HepG2 (cell line): ENCODE measurements around the gene VSIR. TPM values are rescaled to one million over a fixed set of nuclear protein-coding genes. Genes with fewer than 3 reads are reported as not detected.

Experiments used
- ATAC-seq: fragments of 200-7000 bp; cut with Tn5 transposase; 3 replicates; pipeline ENCODE4 v1.9.1; 2020; ENCODE audit warnings: mild to moderate bottlenecking, moderate library complexity
- BruUV-seq: library from RNA; stranded (reverse); fragments of 400-500 nt; replicated peaks from 2 replicates; lab custom pipeline; 2021; lab: Mats Ljungman, UMichigan
- CTCF ChIA-PET: fragments of 300-600 bp; formaldehyde crosslinking; extraction: SDS; loops from one replicate; lab custom pipeline; 2021; ENCODE audit warnings: low total read pairs, inconsistent platforms, low intra/inter-chr PET ratio; lab: Yijun Ruan, JAX
- POLR2A ChIA-PET: fragments of 350-600 bp; sonication (Branson Sonifier 250); formaldehyde crosslinking; loops from one replicate; lab custom pipeline; 2020; ENCODE audit warnings: antibody characterized with exemption, inconsistent platforms; lab: Yijun Ruan, JAX
- DNase-seq: peaks from one replicate; pipeline ENCODE4 v3.0.0-alpha.2; 2015; ENCODE audit warnings: low spot score
- FAIRE-seq: peaks from 3 replicates; lab custom pipeline; 2011; peaks lifted over from hg19 to GRCh38; lab: Jason Lieb, UNC
- H2AFZ ChIP-seq: one replicate; pipeline ENCODE4 v1.6.1; 2011; ENCODE audit warnings: low read length, inconsistent platforms
- H3K27ac ChIP-seq: fragments of 300-600 bp; 3 replicates; pipeline ENCODE4 v1.8.0; 2011; ENCODE audit warnings: mixed run types, mild to moderate bottlenecking, mixed read lengths, low read length, inconsistent platforms; ENCODE audit not compliant: insufficient read depth; ENCODE audit errors: extremely low read length
- H3K27me3 ChIP-seq, 2 experiments: fragments of 200-600 bp in 1 of 2; 2 replicates in 1 of 2; 3 replicates in 1 of 2; pipeline versions ENCODE4 v1.6.0 to v1.8.0; 2011; ENCODE audit warnings: low read length in 2 of 2, mild to moderate bottlenecking in 2 of 2, moderate library complexity in 2 of 2, inconsistent platforms in 1 of 2; ENCODE audit not compliant: insufficient read depth in 2 of 2, control insufficient read depth in 1 of 2
- H3K36me3 ChIP-seq, 2 experiments: fragments of 200-600 bp in 1 of 2; replicated peaks in 1 of 2; 2 replicates in 1 of 2; 3 replicates in 1 of 2; pipeline versions ENCODE4 v1.5.1 to v1.8.0; 2011; ENCODE audit warnings: low read length in 2 of 2, inconsistent platforms in 1 of 2; ENCODE audit not compliant: insufficient read depth in 2 of 2, control insufficient read depth in 1 of 2
- H3K4me1 ChIP-seq: 2 replicates; pipeline ENCODE4 v1.5.1; 2012; ENCODE audit warnings: low read length, inconsistent platforms; ENCODE audit not compliant: insufficient read depth
- H3K4me2 ChIP-seq: 2 replicates; pipeline ENCODE4 v1.6.0; 2011; ENCODE audit warnings: low read depth, low read length, inconsistent platforms
- H3K4me3 ChIP-seq, 3 experiments: fragments of 200-600 bp in 1 of 3; sonication (generic), shearing (Covaris generic) in 1 of 3; replicated peaks in 1 of 3; 2 replicates each; pipeline ENCODE4 v1.5.1; 2011 to 2016; ENCODE audit warnings: low read length in 3 of 3, inconsistent platforms in 2 of 3, low read depth in 2 of 3, mild to moderate bottlenecking in 2 of 3, control low read depth in 1 of 3, mixed read lengths in 1 of 3; ENCODE audit not compliant: insufficient read depth in 1 of 3
- H3K79me2 ChIP-seq: one replicate; pipeline ENCODE4 v1.6.1; 2011; ENCODE audit warnings: low read length, inconsistent platforms; ENCODE audit not compliant: insufficient read depth
- H3K9ac ChIP-seq: 2 replicates; pipeline ENCODE4 v1.6.0; 2011; ENCODE audit warnings: mild to moderate bottlenecking, low read depth, low read length, inconsistent platforms; ENCODE audit not compliant: insufficient read depth
- H3K9me3 ChIP-seq: 2 replicates; pipeline ENCODE4 v1.5.1; 2012; ENCODE audit warnings: mild to moderate bottlenecking, low read length
- H4K20me1 ChIP-seq: 2 replicates; pipeline ENCODE4 v1.6.0; 2011; ENCODE audit warnings: inconsistent platforms, mild to moderate bottlenecking, low read length, moderate library complexity; ENCODE audit not compliant: insufficient read depth
- BCLAF1 ChIP-seq: fragments of 450-650 bp; IDR thresholded peaks from 2 replicates; pipeline ENCODE4 v1.6.1; 2017; ENCODE audit warnings: mild to moderate bottlenecking
- CBX5 ChIP-seq: sonication (generic); formaldehyde crosslinking; IDR thresholded peaks from 2 replicates; pipeline ENCODE4 v1.4.0; 2020; ENCODE audit warnings: missing genetic modification reagents, borderline replicate concordance
- MAFG ChIP-seq: sonication (generic); formaldehyde crosslinking; IDR thresholded peaks from 2 replicates; pipeline ENCODE4 v1.5.1; 2020; ENCODE audit warnings: mild to moderate bottlenecking, missing genetic modification reagents
- MED1 ChIP-seq: sonication (generic); formaldehyde crosslinking; IDR thresholded peaks from 2 replicates; pipeline ENCODE4 v1.4.0; 2020; ENCODE audit warnings: missing genetic modification reagents
- MEF2D ChIP-seq: sonication (generic); formaldehyde crosslinking; IDR thresholded peaks from 2 replicates; pipeline ENCODE4 v1.5.1; 2020; ENCODE audit warnings: mild to moderate bottlenecking, missing genetic modification reagents
- MYNN ChIP-seq: sonication (generic); formaldehyde crosslinking; IDR thresholded peaks from 2 replicates; pipeline ENCODE4 v1.4.0; 2020; ENCODE audit warnings: mild to moderate bottlenecking, low read depth, missing genetic modification reagents
- NR1H2 ChIP-seq: sonication (generic); formaldehyde crosslinking; IDR thresholded peaks from 2 replicates; pipeline ENCODE4 v1.8.1; 2022; ENCODE audit warnings: low read depth, missing genetic modification reagents, borderline replicate concordance
- PCBP2 ChIP-seq: fragments of 200-400 bp; formaldehyde crosslinking; optimal IDR thresholded peaks from 2 replicates; pipeline ENCODE3; 2018; ENCODE audit warnings: low read length, low read depth; ENCODE audit not compliant: poor library complexity, severe bottlenecking
- ZBTB14 ChIP-seq: sonication (generic); formaldehyde crosslinking; IDR thresholded peaks from 2 replicates; pipeline ENCODE4 v1.4.0; 2020; ENCODE audit warnings: missing genetic modification reagents
- ZBTB21 ChIP-seq: sonication (generic); formaldehyde crosslinking; IDR thresholded peaks from 2 replicates; pipeline ENCODE4 v1.4.0; 2020; ENCODE audit warnings: missing genetic modification reagents
- ZMYM2 ChIP-seq: sonication (generic); formaldehyde crosslinking; IDR thresholded peaks from 2 replicates; pipeline ENCODE4 v1.8.0; 2022; ENCODE audit warnings: mild to moderate bottlenecking, missing genetic modification reagents
- ZNF616 ChIP-seq: sonication (generic); formaldehyde crosslinking; IDR thresholded peaks from 2 replicates; pipeline ENCODE4 v1.5.0; 2020; ENCODE audit warnings: low read depth, mild to moderate bottlenecking, missing genetic modification reagents
- ZNF761 ChIP-seq: sonication (generic); formaldehyde crosslinking; conservative IDR thresholded peaks from 2 replicates; pipeline ENCODE4 v1.4.0; 2020; ENCODE audit warnings: mild to moderate bottlenecking, missing genetic modification reagents
- WGBS: methylation state at CpG from one replicate; pipeline ENCODE4 v1.1.6; 2017; ENCODE audit warnings: low lambda C conversion rate; 5-methylcytosine and 5-hydroxymethylcytosine counted together
- in situ Hi-C: cut with HindIII; loops from 2 replicates; pipeline ENCODE4 v1.10.0; 2017; ENCODE audit warnings: low pct_unique_long_range_greater_than_20kb; ENCODE audit not compliant: extremely low pct_ligation_motif_present
- intact Hi-C: fragments of 100-400 bp; cut with micrococcal nuclease; formaldehyde crosslinking; loops from one replicate; pipeline ENCODE4 v1.10.0; 2022; ENCODE audit not compliant: unreplicated experiment
- polyA plus RNA-seq, 8 experiments: library from polyadenylated mRNA; depleted of rRNA in 3 of 8; stranded (reverse) in 7 of 8; unstranded in 1 of 8; fragments of >200 nt; fragmentation: Illumina TruSeq in 4 of 8; extraction: Trizol in 4 of 8; gene quantifications; 2 replicates each; pipeline versions ENCODE4 v1.2.1 to v1.2.3, GENCODE V29; 2011 to 2016; ENCODE audit warnings: low read depth in 4 of 8, missing spikeins in 1 of 8, mixed read lengths in 1 of 8; ENCODE audit not compliant: insufficient read depth in 1 of 8
- total RNA-seq, 5 experiments: library from RNA; depleted of rRNA; stranded (reverse); fragments of >200 nt; fragmentation: Illumina TruSeq; extraction: Trizol; gene quantifications; 2 replicates each; pipeline ENCODE4 v1.2.3, GENCODE V29; 2016; ENCODE audit warnings: low read depth in 1 of 5

VSIR gene
- total and polyA plus RNA-seq, 2 of the 13 experiments (the other 11 are each of a cell fraction or from before 2014, with no cell fraction given), result 0.44 to 3.2 TPM

GRCh38 chr10:71771204-71771603 lies 2.1 kb downstream of the VSIR start:
- no peak overlapping the region for H3K4me2 ChIP-seq
- no peak for ATAC-seq
- H2AFZ ChIP-seq, result no peak overlapping the region
- H3K9ac ChIP-seq, result no peak overlapping the region
- no peak for FAIRE-seq
- peaks cover 33% of the 10 kb centered on the region for H3K4me1 ChIP-seq
- WGBS, result 22% methylated on average over 2 of the region's 2 CpGs
- BruUV-seq, result no TSS peak
- no peaks in the 10 kb centered on the region for H3K36me3 ChIP-seq
- no peaks in the 10 kb centered on the region for H4K20me1 ChIP-seq
- H3K9me3 ChIP-seq, result no peaks in the 10 kb centered on the region
- in situ Hi-C loops (no loop called here), intact Hi-C loops (loop anchor here (5.0 kb wide), 1 partner anchor 41 kb away; no protein-coding TSS in a partner anchor)
- H3K27me3 ChIP-seq, result peaks cover 3 to 33% of the 10 kb centered on the region in 2 experiments; a peak in 4 of 5 replicates
- no peak overlapping the region for H3K27ac ChIP-seq
- no peak overlapping the region for H3K4me3 ChIP-seq
- ChIA-PET CTCF (no interaction called here), POLR2A (interaction anchor here (1.0 kb wide), 1 partner anchor 80 kb away, joined by 3 read pairs; the partner anchor contains the start of gene PSAP)
- H3K79me2 ChIP-seq, result no peaks in the 10 kb centered on the region
- DNase-seq, result no peak
- TF ChIP-seq ZNF761 (CRISPR knock-in tag) (no peak), CBX5 (CRISPR knock-in tag) (no peak), MAFG (CRISPR knock-in tag) (no peak), ZBTB14 (CRISPR knock-in tag) (no peak), BCLAF1 (no peak), ZMYM2 (CRISPR knock-in tag) (no peak), MYNN (CRISPR knock-in tag) (no peak), ZNF616 (CRISPR knock-in tag) (no peak), PCBP2 (no peak), ZBTB21 (no peak), NR1H2 (CRISPR knock-in tag) (no peak), MEF2D (no peak), MED1 (no peak)
